ENCODE data around the gene MYL5. TPM values are rescaled to one million over a fixed set of nuclear protein-coding genes. Genes with fewer than 3 reads are reported as not detected.
"Not testable (repeated sequence)": the region's sequence is repeated elsewhere in the genome, so short reads cannot be mapped to it uniquely, and the experiment has no call there.

MYL5 gene
- total and polyA plus RNA-seq, 12 donors: 5.9 to 77.6 (median 21.5) TPM

- TF ChIP-seq POLR2A (IDR thresholded peaks at IDR 0.05) (no peak), CTCF (IDR thresholded peaks at IDR 0.05) (no peak)
- DNase-seq: no peak
- Histone ChIP-seq H3K36me3 (replicated peaks in 1 of 2) (no peaks in the 10 kb centered on the region), H3K27ac (peak overlapping the region in 2 of 5 donors; percentile 78 to 89), H3K9me3 (replicated peaks in 1 of 3) (no peaks in the 10 kb centered on the region), H3K4me1 (replicated peaks in 1 of 2) (peaks cover 22 to 25% of the 10 kb centered on the region in 2 donors), H3K27me3 (no peaks in the 10 kb centered on the region), H3K4me3 (peak overlapping the region in 2 of 4 donors; percentile 51 to 84)
- 89 to 96% (median 93%) methylated on average over 1 of the region's 1 CpG for WGBS, 4 donors
- intact Hi-C loops (cut with DNase I): no loop called here
Measured at GRCh38 chr4:704971-705277, 30.6 kb downstream of the MYL5 start.

GRCh38 chr4:705278-706082, 31.1 kb downstream of the MYL5 start, which contains the start of gene PCGF3:
TSS of gene PCGF3 (plus strand) at chr4:705832. CDS start at chr4:733681, 27,849 bp downstream.
- H3K27me3 ChIP-seq: no peaks in the 10 kb centered on the region
- H3K4me3 ChIP-seq: peak within 1 kb of the TSS; percentile 30 to 84 (median 62)
- peak; percentile 97 to 99 (median 98) for DNase-seq
- no peaks in the 10 kb centered on the region for H3K9me3 ChIP-seq (replicated peaks in 1 of 3)
- TF ChIP-seq CTCF (IDR thresholded peaks at IDR 0.05): no peak
- peak; percentile 54 to 59 for TF ChIP-seq POLR2A (IDR thresholded peaks at IDR 0.05)
- intact Hi-C loops (cut with DNase I): no loop called here
- H3K36me3 ChIP-seq (replicated peaks in 1 of 2): no peaks in the 10 kb centered on the region
- peaks cover 22 to 30% of the 10 kb centered on the region in 2 donors for H3K4me1 ChIP-seq (replicated peaks in 1 of 2)
- 1 to 2% (median 2%) methylated on average over 20 to 82 of the region's 82 CpGs for WGBS, 4 donors
- peak within 1 kb of the TSS; percentile 65 to 89 (median 78) for H3K27ac ChIP-seq

GRCh38 chr4:706083-706633, 31.8 kb downstream of the MYL5 start:
- 2 to 20% (median 5%) methylated on average over 2 to 21 of the region's 21 CpGs for WGBS, 4 donors
- H3K9me3 ChIP-seq (replicated peaks in 1 of 3): not testable (repeated sequence)
- H3K27ac ChIP-seq: peak overlapping the region; percentile 65 to 89 (median 78)

GRCh38 chr4:706834-707598, 32.7 kb downstream of the MYL5 start:
- H3K4me3 ChIP-seq: peak overlapping the region in 3 of 4 donors; percentile 9 to 84 (median 16)
- 18 to 35% (median 27%) methylated on average over 6 to 19 of the region's 21 CpGs for WGBS, 4 donors
- peaks cover 25 to 34% of the 10 kb centered on the region in 2 donors for H3K4me1 ChIP-seq (replicated peaks in 1 of 2)

More at GRCh38 chr4:706083-706633, 31.8 kb downstream of the MYL5 start:
- peak overlapping the region; percentile 30 to 84 (median 62) for H3K4me3 ChIP-seq
- H3K27me3 ChIP-seq; intact Hi-C loops (cut with DNase I); H3K36me3 ChIP-seq (replicated peaks in 1 of 2); DNase-seq: not testable (repeated sequence)
- peaks cover 25 to 33% of the 10 kb centered on the region in 2 donors for H3K4me1 ChIP-seq (replicated peaks in 1 of 2)

More at GRCh38 chr4:706834-707598, 32.7 kb downstream of the MYL5 start:
- peak overlapping the region in 3 of 5 donors; percentile 9 to 49 (median 38) for H3K27ac ChIP-seq
- DNase-seq: no peak
- no peaks in the 10 kb centered on the region for H3K36me3 ChIP-seq (replicated peaks in 1 of 2)
- no peaks in the 10 kb centered on the region for H3K27me3 ChIP-seq
- intact Hi-C loops (cut with DNase I): no loop called here
- H3K9me3 ChIP-seq (replicated peaks in 1 of 3): no peaks in the 10 kb centered on the region
- TF ChIP-seq POLR2A (IDR thresholded peaks at IDR 0.05) (no peak), CTCF (IDR thresholded peaks at IDR 0.05) (no peak)
